ENCODE results near the gene SLC25A22. TPM values are rescaled to one million over a fixed set of nuclear protein-coding genes. Genes with fewer than 3 reads are reported as not detected.

SLC25A22 gene
- total and polyA plus RNA-seq, 10 of the 15 experiments (the other 5 are each of a cell fraction or from before 2014, with no cell fraction given), result 0.27 to 27.0 (median 8.2) TPM

- TF ChIP-seq, protein P1, sequence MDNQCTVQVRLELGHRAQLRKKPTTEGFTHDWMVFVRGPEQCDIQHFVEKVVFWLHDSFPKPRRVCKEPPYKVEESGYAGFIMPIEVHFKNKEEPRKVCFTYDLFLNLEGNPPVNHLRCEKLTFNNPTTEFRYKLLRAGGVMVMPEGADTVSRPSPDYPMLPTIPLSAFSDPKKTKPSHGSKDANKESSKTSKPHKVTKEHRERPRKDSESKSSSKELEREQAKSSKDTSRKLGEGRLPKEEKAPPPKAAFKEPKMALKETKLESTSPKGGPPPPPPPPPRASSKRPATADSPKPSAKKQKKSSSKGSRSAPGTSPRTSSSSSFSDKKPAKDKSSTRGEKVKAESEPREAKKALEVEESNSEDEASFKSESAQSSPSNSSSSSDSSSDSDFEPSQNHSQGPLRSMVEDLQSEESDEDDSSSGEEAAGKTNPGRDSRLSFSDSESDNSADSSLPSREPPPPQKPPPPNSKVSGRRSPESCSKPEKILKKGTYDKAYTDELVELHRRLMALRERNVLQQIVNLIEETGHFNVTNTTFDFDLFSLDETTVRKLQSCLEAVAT (IDR thresholded peaks at IDR 0.05), result no peak
- no peak for TF ChIP-seq GATAD2B (conservative IDR thresholded peaks at IDR 0.05; ENCODE audit: low read depth)
- TF ChIP-seq CREM (IDR thresholded peaks at IDR 0.05; ENCODE audit: low read depth), result no peak
- TF ChIP-seq LARP7 (IDR thresholded peaks at IDR 0.05), result no peak
These were observed 30.8 kb downstream of the SLC25A22 start (continued) for GRCh38 chr11:767238-767637.

GRCh38 chr11:766936-767210 lies 31.2 kb downstream of the SLC25A22 start:
- ChIA-PET POLR2A (interaction anchor here (0.6 kb wide), 1 partner anchor 275 kb away, joined by 3 read pairs; no protein-coding TSS in a partner anchor), SMC1A (ENCODE audit: uncharacterized antibody, unreplicated experiment) (no interaction called here), RAD21 (ENCODE audit: unreplicated experiment) (no interaction called here), CTCF (interaction anchor here (0.6 kb wide), 1 partner anchor 32 kb away, joined by 3 read pairs; no protein-coding TSS in a partner anchor)
- DNase-seq (ENCODE audit: low read depth, low spot score) (no peak), FAIRE-seq (no peak), ATAC-seq (no peak)
- Histone ChIP-seq H3K4me3 (no peak overlapping the region), H2AFZ (ENCODE audit: control insufficient read depth, low read depth, low read length) (no peak overlapping the region), H4K20me1 (ENCODE audit: control insufficient read depth, insufficient read depth) (no peaks in the 10 kb centered on the region), H3K27ac (ENCODE audit: control insufficient read depth, insufficient read depth) (no peak overlapping the region), H3K79me2 (ENCODE audit: control insufficient read depth, insufficient read depth, low read length) (no peaks in the 10 kb centered on the region), H3K9ac (ENCODE audit: control insufficient read depth, insufficient read depth, low read length) (no peak overlapping the region), H3K4me1 (ENCODE audit: control insufficient read depth, insufficient read depth, low read length) (no peaks in the 10 kb centered on the region), H3K4me2 (ENCODE audit: control insufficient read depth, insufficient read depth) (no peak overlapping the region), H3K9me3 (replicated peaks; ENCODE audit: control insufficient read depth, insufficient read depth, low read length) (no peaks in the 10 kb centered on the region), H3K27me3 (replicated peaks in 1 of 2; ENCODE audit: control insufficient read depth in 2 of 2, insufficient read depth in 2 of 2, low read length in 1 of 2) (no peaks in the 10 kb centered on the region), H3K36me3 (ENCODE audit: control insufficient read depth in 2 of 2, insufficient read depth in 2 of 2, low read length in 1 of 2) (peaks cover 24 to 41% of the 10 kb centered on the region in 2 experiments; a peak in 3 of 4 replicates)
- no TSS peak for BruUV-seq (replicated peaks)
- WGBS (ENCODE audit: insufficient coverage, insufficient replicate concordance, low lambda C conversion rate, missing lambda C conversion rate), result 97% methylated on average over 2 of the region's 2 CpGs
- in situ Hi-C loops (cut with MboI) (no loop called here), intact Hi-C loops (cut with micrococcal nuclease; ENCODE audit: unreplicated experiment) (no loop called here)
- no peak for TF ChIP-seq ZBED1 (IDR thresholded peaks at IDR 0.05; ENCODE audit: borderline replicate concordance)
- no peak for TF ChIP-seq MYB (IDR thresholded peaks at IDR 0.05; ENCODE audit: borderline replicate concordance, low read depth, low read length)
- TF ChIP-seq, protein P2, sequence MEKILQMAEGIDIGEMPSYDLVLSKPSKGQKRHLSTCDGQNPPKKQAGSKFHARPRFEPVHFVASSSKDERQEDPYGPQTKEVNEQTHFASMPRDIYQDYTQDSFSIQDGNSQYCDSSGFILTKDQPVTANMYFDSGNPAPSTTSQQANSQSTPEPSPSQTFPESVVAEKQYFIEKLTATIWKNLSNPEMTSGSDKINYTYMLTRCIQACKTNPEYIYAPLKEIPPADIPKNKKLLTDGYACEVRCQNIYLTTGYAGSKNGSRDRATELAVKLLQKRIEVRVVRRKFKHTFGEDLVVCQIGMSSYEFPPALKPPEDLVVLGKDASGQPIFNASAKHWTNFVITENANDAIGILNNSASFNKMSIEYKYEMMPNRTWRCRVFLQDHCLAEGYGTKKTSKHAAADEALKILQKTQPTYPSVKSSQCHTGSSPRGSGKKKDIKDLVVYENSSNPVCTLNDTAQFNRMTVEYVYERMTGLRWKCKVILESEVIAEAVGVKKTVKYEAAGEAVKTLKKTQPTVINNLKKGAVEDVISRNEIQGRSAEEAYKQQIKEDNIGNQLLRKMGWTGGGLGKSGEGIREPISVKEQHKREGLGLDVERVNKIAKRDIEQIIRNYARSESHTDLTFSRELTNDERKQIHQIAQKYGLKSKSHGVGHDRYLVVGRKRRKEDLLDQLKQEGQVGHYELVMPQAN (conservative IDR thresholded peaks at IDR 0.05), result no peak
- TF ChIP-seq, protein P3, sequence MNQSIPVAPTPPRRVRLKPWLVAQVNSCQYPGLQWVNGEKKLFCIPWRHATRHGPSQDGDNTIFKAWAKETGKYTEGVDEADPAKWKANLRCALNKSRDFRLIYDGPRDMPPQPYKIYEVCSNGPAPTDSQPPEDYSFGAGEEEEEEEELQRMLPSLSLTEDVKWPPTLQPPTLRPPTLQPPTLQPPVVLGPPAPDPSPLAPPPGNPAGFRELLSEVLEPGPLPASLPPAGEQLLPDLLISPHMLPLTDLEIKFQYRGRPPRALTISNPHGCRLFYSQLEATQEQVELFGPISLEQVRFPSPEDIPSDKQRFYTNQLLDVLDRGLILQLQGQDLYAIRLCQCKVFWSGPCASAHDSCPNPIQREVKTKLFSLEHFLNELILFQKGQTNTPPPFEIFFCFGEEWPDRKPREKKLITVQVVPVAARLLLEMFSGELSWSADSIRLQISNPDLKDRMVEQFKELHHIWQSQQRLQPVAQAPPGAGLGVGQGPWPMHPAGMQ (IDR thresholded peaks at IDR 0.05; ENCODE audit: borderline replicate concordance), result no peak
- TF ChIP-seq CREB1 (IDR thresholded peaks at IDR 0.05; ENCODE audit: low read depth), result no peak
- no peak for TF ChIP-seq RB1 (IDR thresholded peaks at IDR 0.05; ENCODE audit: borderline replicate concordance)
- no peak for TF ChIP-seq MEF2A (IDR thresholded peaks at IDR 0.05; ENCODE audit: insufficient read depth, low read depth, low read length)
- TF ChIP-seq EZH2 (IDR thresholded peaks at IDR 0.05; ENCODE audit: borderline replicate concordance, control insufficient read depth, low read depth, low read length), result no peak
- no peak for TF ChIP-seq SUZ12 (IDR thresholded peaks at IDR 0.05; ENCODE audit: unreplicated experiment)
- TF ChIP-seq SPI1 (IDR thresholded peaks at IDR 0.05; ENCODE audit: borderline replicate concordance, insufficient read depth, low read depth, low read length), result no peak
- TF ChIP-seq, protein P4, sequence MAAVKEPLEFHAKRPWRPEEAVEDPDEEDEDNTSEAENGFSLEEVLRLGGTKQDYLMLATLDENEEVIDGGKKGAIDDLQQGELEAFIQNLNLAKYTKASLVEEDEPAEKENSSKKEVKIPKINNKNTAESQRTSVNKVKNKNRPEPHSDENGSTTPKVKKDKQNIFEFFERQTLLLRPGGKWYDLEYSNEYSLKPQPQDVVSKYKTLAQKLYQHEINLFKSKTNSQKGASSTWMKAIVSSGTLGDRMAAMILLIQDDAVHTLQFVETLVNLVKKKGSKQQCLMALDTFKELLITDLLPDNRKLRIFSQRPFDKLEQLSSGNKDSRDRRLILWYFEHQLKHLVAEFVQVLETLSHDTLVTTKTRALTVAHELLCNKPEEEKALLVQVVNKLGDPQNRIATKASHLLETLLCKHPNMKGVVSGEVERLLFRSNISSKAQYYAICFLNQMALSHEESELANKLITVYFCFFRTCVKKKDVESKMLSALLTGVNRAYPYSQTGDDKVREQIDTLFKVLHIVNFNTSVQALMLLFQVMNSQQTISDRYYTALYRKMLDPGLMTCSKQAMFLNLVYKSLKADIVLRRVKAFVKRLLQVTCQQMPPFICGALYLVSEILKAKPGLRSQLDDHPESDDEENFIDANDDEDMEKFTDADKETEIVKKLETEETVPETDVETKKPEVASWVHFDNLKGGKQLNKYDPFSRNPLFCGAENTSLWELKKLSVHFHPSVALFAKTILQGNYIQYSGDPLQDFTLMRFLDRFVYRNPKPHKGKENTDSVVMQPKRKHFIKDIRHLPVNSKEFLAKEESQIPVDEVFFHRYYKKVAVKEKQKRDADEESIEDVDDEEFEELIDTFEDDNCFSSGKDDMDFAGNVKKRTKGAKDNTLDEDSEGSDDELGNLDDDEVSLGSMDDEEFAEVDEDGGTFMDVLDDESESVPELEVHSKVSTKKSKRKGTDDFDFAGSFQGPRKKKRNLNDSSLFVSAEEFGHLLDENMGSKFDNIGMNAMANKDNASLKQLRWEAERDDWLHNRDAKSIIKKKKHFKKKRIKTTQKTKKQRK (IDR thresholded peaks at IDR 0.05; ENCODE audit: low read depth, low read length), result no peak
- no peak for TF ChIP-seq IRF4 (IDR thresholded peaks at IDR 0.05; ENCODE audit: low read depth, low read length)
